GM12872 (cell line): ENCODE data around the gene TRIM34.

ENCODE experiments used
- TF ChIP-seq, protein P1 (sequence below): IDR thresholded peaks from 3 replicates; pipeline ENCODE4 v1.5.1; 2011; ENCODE audit warnings: low read depth, mild to moderate bottlenecking, low read length, moderate library complexity; ENCODE audit not compliant: insufficient read depth

Gene TRIM34

DNA sequence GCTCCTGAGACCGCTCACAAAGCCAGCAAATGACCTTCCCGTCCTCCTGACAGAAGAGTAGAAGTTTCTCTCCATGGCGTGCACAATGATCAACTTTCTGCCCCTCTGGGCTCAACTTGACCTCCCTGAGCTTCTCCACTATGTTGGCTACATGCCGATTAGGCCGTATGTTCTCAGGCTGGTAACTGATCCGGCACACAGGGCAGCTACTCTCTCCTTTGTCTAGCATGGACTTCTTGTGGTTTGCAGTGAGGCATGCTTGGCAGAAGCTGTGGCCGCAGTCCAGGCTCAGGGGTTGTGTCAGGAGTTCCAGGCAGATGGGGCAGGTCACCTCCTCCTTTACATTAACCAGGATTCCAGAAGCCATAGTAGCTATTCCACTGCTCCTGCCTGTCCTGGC, 55.0 kb downstream of the TRIM34 start:
- TF ChIP-seq, protein P1, sequence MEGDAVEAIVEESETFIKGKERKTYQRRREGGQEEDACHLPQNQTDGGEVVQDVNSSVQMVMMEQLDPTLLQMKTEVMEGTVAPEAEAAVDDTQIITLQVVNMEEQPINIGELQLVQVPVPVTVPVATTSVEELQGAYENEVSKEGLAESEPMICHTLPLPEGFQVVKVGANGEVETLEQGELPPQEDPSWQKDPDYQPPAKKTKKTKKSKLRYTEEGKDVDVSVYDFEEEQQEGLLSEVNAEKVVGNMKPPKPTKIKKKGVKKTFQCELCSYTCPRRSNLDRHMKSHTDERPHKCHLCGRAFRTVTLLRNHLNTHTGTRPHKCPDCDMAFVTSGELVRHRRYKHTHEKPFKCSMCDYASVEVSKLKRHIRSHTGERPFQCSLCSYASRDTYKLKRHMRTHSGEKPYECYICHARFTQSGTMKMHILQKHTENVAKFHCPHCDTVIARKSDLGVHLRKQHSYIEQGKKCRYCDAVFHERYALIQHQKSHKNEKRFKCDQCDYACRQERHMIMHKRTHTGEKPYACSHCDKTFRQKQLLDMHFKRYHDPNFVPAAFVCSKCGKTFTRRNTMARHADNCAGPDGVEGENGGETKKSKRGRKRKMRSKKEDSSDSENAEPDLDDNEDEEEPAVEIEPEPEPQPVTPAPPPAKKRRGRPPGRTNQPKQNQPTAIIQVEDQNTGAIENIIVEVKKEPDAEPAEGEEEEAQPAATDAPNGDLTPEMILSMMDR, result no peak

DNA sequence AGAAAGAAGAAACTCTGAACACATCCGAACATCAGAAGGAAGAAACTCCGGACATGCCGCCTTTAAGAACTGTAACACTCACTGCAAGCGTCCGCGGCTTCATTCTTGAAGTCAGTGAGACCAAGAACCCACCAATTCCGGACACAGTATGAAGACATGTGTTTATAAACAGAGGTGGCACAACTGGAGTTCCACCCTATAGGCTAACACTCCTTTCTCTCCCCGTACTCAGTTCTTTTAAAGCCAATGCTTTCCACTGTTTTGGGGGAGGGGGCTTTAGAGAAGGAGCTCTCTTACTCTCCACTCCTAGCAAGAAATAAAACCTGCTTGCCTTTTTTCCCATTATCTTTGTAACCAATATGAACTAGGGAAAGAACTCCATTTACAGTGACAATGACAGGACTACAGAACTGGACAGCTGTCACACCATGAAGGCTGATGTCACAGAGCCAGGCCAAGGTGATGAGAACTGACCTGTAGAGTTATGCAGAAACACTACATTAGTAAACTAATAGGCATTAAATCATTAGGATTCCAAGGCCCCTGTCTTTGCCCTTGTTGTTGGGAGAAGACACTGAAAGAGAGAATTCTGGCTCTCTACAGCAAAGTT, 59.3 kb downstream of the TRIM34 start:
- TF ChIP-seq, protein P1, result no peak

- TF ChIP-seq, protein P1, result peak; percentile 79
Observed at GRCh38 chr11:5684646-5685362, 60.0 kb downstream of the TRIM34 start, which contains the start of gene TRIM5. Gene TRIM5 (minus strand): TSS chr11:5685074. CDS start chr11:5680177, 4,897 bp downstream.

DNA sequence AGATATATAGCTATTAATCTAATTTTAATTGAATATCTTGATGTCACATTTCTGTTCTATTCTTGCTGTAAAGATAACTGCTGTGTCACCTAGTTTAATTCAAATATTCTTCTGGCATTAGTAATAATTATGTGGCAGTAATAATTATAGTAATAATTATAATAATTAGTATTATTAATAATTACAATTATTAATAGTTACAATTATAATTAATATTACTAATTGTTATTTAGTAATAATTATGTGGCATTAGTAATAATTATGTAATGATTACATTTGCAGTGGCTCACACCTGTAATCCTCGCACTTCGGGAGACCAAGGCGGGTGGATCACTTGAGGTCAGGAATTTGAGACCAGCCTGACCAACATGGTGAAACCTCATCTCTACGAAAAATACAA, 61.6 kb downstream of the TRIM34 start:
- TF ChIP-seq, protein P1, result no peak

- TF ChIP-seq, protein P1, result no peak
Observed at GRCh38 chr11:5688482-5688881, 63.7 kb downstream of the TRIM34 start.

DNA sequence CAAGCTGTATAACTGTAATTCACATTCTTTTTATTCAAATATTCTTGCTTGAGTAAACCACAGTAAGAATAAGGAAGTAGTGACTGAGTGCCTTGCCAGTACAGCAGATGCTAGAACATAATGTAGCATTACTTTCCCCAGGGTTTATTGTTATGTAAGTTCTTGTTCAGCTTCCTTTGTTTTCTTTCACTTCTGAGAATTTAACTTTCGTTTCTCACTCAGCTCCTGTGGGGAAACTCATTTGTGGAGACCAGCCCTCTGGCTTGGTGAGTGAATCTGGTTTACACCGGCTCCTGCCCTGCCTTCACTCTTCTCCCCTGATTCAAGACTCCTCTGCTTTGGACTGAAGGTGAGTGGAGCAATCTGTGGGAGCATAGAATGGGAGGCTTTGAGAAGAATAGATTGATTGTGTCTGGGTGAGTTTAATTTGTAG, 64.8 kb downstream of the TRIM34 start, which contains the start of gene TRIM22:
Gene TRIM22, plus strand, starts transcription at position 240 of the 433 bp plus-strand sequence. CDS start 6,443 bp downstream, outside the sequence.
- TF ChIP-seq, protein P1, result no peak

DNA sequence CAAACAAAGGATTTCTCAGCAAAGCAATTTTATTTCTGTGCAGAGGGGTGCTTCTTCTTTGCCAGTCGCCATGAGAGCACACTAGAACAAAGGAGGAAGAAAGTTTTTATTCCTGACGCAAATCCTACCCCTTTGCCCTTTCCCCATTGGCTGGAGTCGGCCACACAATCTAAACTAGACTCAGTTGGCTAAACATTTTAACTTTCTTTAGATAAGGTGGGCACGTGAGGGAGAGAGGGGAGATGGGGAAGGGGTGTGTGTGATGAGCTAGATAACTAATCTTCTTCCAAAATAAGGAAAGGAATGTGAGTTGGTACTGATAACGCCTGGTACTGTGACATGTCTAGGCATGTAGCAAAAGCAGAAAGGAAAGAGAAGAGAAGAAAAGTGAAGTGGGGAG, 65.4 kb downstream of the TRIM34 start:
- TF ChIP-seq, protein P1, result no peak
